ENCODE results near the gene RFX3. TPM values are rescaled to one million over a fixed set of nuclear protein-coding genes. Genes with fewer than 3 reads are reported as not detected.

Gene RFX3
- total and polyA plus RNA-seq, 2 of the 13 experiments (the other 11 are each of a cell fraction or from before 2014, with no cell fraction given) = 2.7 to 5.3 TPM

- intact Hi-C loops (cut with micrococcal nuclease; ENCODE audit: unreplicated experiment) (no loop called here), in situ Hi-C loops (cut with HindIII; ENCODE audit: extremely low pct_ligation_motif_present, low pct_unique_long_range_greater_than_20kb) (loop anchor here (25.0 kb wide), 1 partner anchor 665 kb away; the partner anchor contains the start of gene PUM3)
- Histone ChIP-seq H3K27me3 (ENCODE audit: control insufficient read depth in 1 of 2, insufficient read depth in 2 of 2, low read length in 2 of 2) (no peaks in the 10 kb centered on the region), H3K27ac (ENCODE audit: extremely low read length, insufficient read depth, low read length) (no peak overlapping the region), H3K36me3 (replicated peaks in 1 of 2; ENCODE audit: control insufficient read depth in 1 of 2, insufficient read depth in 2 of 2, low read length in 2 of 2) (no peaks in the 10 kb centered on the region), H4K20me1 (ENCODE audit: insufficient read depth, low read length) (no peaks in the 10 kb centered on the region), H3K9me3 (ENCODE audit: low read length) (no peaks in the 10 kb centered on the region), H3K79me2 (ENCODE audit: insufficient read depth, low read length) (no peaks in the 10 kb centered on the region), H2AFZ (ENCODE audit: low read length) (no peak overlapping the region), H3K4me2 (ENCODE audit: low read depth, low read length) (no peak overlapping the region), H3K4me3 (replicated peaks in 1 of 3; ENCODE audit: insufficient read depth in 1 of 3, low read depth in 2 of 3, low read length in 3 of 3) (no peak overlapping the region), H3K9ac (ENCODE audit: insufficient read depth, low read depth, low read length) (no peak overlapping the region), H3K4me1 (ENCODE audit: insufficient read depth, low read length) (no peaks in the 10 kb centered on the region)
- TF ChIP-seq ZNF101 (CRISPR knock-in tag; IDR thresholded peaks at IDR 0.05; ENCODE audit: borderline replicate concordance, low read depth) = no peak
- no peak for TF ChIP-seq DNMT3B (CRISPR knock-in tag; conservative IDR thresholded peaks at IDR 0.05)
- TF ChIP-seq POLR2A (IDR thresholded peaks at IDR 0.05; ENCODE audit: insufficient read depth in 1 of 2, low read depth in 2 of 2, low read length in 2 of 2) = no peak
- no peak for TF ChIP-seq ZNF674 (CRISPR knock-in tag; IDR thresholded peaks at IDR 0.05; ENCODE audit: low read depth)
- no peak for TF ChIP-seq CBX5 (CRISPR knock-in tag; IDR thresholded peaks at IDR 0.05; ENCODE audit: borderline replicate concordance)
- no peak for TF ChIP-seq ZNF605 (CRISPR knock-in tag; IDR thresholded peaks at IDR 0.05)
- no peak for TF ChIP-seq ERF (CRISPR knock-in tag; IDR thresholded peaks at IDR 0.05)
- TF ChIP-seq ZFP41 (CRISPR knock-in tag; IDR thresholded peaks at IDR 0.05; ENCODE audit: borderline replicate concordance) = no peak
- TF ChIP-seq ZFP36L2 (CRISPR knock-in tag; IDR thresholded peaks at IDR 0.05) = no peak
- TF ChIP-seq ZNF660 (CRISPR knock-in tag; IDR thresholded peaks at IDR 0.05; ENCODE audit: borderline replicate concordance, low read depth) = no peak
- TF ChIP-seq U2AF2 (IDR thresholded peaks at IDR 0.05; ENCODE audit: low read depth, low read length) = no peak
- no peak for TF ChIP-seq ZNF703 (CRISPR knock-in tag; IDR thresholded peaks at IDR 0.05; ENCODE audit: borderline replicate concordance)
- TF ChIP-seq ZNF614 (CRISPR knock-in tag; IDR thresholded peaks at IDR 0.05; ENCODE audit: borderline replicate concordance) = no peak
- TF ChIP-seq KMT2A (CRISPR knock-in tag; IDR thresholded peaks at IDR 0.05) = no peak
- no peak for TF ChIP-seq MIER3 (CRISPR knock-in tag; IDR thresholded peaks at IDR 0.05; ENCODE audit: borderline replicate concordance)
- DNase-seq (ENCODE audit: low spot score) = no peak
- BruUV-seq (replicated peaks) = no TSS peak
- ATAC-seq = no peak
- CTCF ChIA-PET (ENCODE audit: low intra/inter-chr PET ratio, low total read pairs) = no interaction called here
- 86% methylated on average over 6 of the region's 6 CpGs for WGBS (ENCODE audit: low lambda C conversion rate)
- POLR2A ChIA-PET = no interaction called here
- no peak for FAIRE-seq
These were observed 23.0 kb downstream of the RFX3 start for GRCh38 chr9:3502560-3503398.

Data from HepG2 (cell line).